SU-DHL-6 (cell line): ENCODE data around the gene PYCARD.
"Not testable (repeated sequence)": the region's sequence is repeated elsewhere in the genome, so short reads cannot be mapped to it uniquely, and the experiment has no call there.

Experiments used
- H2AFZ ChIP-seq: fragments of 200-600 bp; sonication (generic); 2 replicates; pipeline ENCODE4 v1.6.1; 2014; ENCODE audit warnings: low read depth, mild to moderate bottlenecking, moderate library complexity, mixed read lengths, antibody characterized with exemption, low read length; ENCODE audit not compliant: severe bottlenecking
- H3F3A ChIP-seq: fragments of 200-600 bp; shearing (Covaris generic); 2 replicates; pipeline ENCODE4 v1.6.0; 2016; ENCODE audit warnings: antibody characterized with exemption, mild to moderate bottlenecking; ENCODE audit not compliant: insufficient read depth
- H3K27ac ChIP-seq: fragments of 200-600 bp; sonication (generic); 2 replicates; pipeline ENCODE4 v1.5.1; 2016; ENCODE audit warnings: low read depth, mild to moderate bottlenecking, low read length, moderate library complexity, mixed read lengths
- H3K27me3 ChIP-seq: fragments of 200-600 bp; sonication (generic), shearing (Covaris generic); 2 replicates; pipeline ENCODE4 v1.6.0; 2014; ENCODE audit warnings: mild to moderate bottlenecking, low read length
- H3K36me3 ChIP-seq: fragments of 200-600 bp; sonication (generic); 2 replicates; pipeline ENCODE4 v1.6.1; 2014; ENCODE audit warnings: mild to moderate bottlenecking, low read length, mixed read lengths
- H3K4me2 ChIP-seq: fragments of 300-600, 200-600 bp; shearing (Covaris generic), sonication (generic); 2 replicates; pipeline ENCODE4 v1.6.0; 2014; ENCODE audit warnings: low read length, low read depth, mild to moderate bottlenecking; ENCODE audit not compliant: poor library complexity, severe bottlenecking
- H3K4me3 ChIP-seq: fragments of 200-600 bp; sonication (generic); 2 replicates; pipeline ENCODE4 v1.5.1; 2014; ENCODE audit warnings: antibody characterized with exemption, low read length, mild to moderate bottlenecking, mixed read lengths; ENCODE audit not compliant: insufficient read depth, poor library complexity, severe bottlenecking
- H3K79me2 ChIP-seq: fragments of 200-600 bp; sonication (generic); 2 replicates; pipeline ENCODE4 v1.6.1; 2014; ENCODE audit warnings: mild to moderate bottlenecking, low read length, moderate library complexity; ENCODE audit not compliant: insufficient read depth
- H3K9ac ChIP-seq: fragments of 200-600 bp; sonication (generic); 2 replicates; pipeline ENCODE4 v1.7.0; 2014; ENCODE audit warnings: mild to moderate bottlenecking, low read length
- H3K9me2 ChIP-seq: fragments of 200-600 bp; sonication (generic); replicated peaks from 2 replicates; pipeline ENCODE4 v1.6.1; 2014; ENCODE audit warnings: low read length; ENCODE audit not compliant: insufficient read depth
- H3K9me3 ChIP-seq: fragments of 200-600 bp; sonication (generic); 2 replicates; pipeline ENCODE4 v1.6.1; 2014; ENCODE audit warnings: low read length, mixed read lengths; ENCODE audit not compliant: insufficient read depth
- H4K20me1 ChIP-seq: fragments of 200-600 bp; sonication (generic); 2 replicates; pipeline ENCODE4 v1.6.1; 2014; ENCODE audit warnings: low read depth, mild to moderate bottlenecking, antibody characterized with exemption, low read length, moderate library complexity, mixed read lengths
- EZH2phosphoT487 ChIP-seq: fragments of 200-600 bp; sonication (generic), shearing (Covaris generic); conservative IDR thresholded peaks from 2 replicates; pipeline ENCODE4 v1.6.1; 2018; ENCODE audit warnings: mild to moderate bottlenecking, antibody characterized with exemption, low read length, moderate library complexity, mixed read lengths
- TF ChIP-seq, protein P1 (sequence below): fragments of 200-600 bp; sonication (generic); IDR thresholded peaks from one replicate; pipeline ENCODE4 v1.5.1; 2017; ENCODE audit warnings: antibody characterized with exemption, mild to moderate bottlenecking, low read length, moderate library complexity; ENCODE audit not compliant: insufficient read depth, poor library complexity, severe bottlenecking

PYCARD gene

DNA sequence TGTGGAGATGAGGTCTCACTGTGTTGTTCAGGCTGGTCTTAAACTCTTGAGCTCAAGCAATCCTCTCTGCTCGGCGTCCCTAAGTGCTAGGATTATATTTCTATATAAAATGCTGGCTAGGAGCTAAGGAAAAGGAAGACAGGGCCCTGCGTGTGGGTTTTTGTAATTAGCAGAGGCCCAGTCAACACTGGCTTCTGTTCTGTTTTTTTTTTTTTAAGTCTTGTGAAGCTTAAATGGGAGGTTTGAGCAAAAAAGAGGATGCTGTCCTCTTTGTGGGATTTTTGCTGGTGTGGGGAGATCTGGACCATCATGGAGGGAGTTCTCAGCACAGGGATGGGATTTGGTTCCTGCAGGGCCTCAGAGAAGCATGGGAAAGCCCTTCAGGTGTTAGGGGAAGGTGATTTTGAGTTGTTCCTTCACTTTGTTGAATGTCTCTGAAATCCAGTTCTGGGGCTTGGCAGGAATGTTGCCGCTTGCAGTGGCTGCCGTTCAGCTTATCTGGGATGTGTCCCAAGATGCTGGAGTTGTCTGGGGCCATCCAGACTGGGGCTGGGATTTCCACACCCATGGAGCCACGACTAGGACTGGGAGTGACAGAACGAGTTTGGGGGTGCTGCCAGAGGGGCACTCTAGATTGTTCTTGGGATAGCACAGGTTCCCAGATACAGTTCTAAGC is 4.2 kb downstream of the PYCARD start:
- Histone ChIP-seq H3K79me2 (no peaks in the 10 kb centered on the region), H4K20me1 (peaks cover 6% of the 10 kb centered on the region; the same call in 1 of the 2 replicates), H3K27ac (no peak overlapping the region), H3K9ac (no peak overlapping the region), H3K27me3 (no peaks in the 10 kb centered on the region), H2AFZ (no peak overlapping the region), H3K9me3 (no peaks in the 10 kb centered on the region), H3K4me3 (no peak overlapping the region), H3K9me2 (no peaks in the 10 kb centered on the region), H3F3A (peaks cover 70% of the 10 kb centered on the region), H3K4me2 (no peak overlapping the region), H3K36me3 (peaks cover 15% of the 10 kb centered on the region)
- TF ChIP-seq EZH2phosphoT487 = no peak
- TF ChIP-seq, protein P1, sequence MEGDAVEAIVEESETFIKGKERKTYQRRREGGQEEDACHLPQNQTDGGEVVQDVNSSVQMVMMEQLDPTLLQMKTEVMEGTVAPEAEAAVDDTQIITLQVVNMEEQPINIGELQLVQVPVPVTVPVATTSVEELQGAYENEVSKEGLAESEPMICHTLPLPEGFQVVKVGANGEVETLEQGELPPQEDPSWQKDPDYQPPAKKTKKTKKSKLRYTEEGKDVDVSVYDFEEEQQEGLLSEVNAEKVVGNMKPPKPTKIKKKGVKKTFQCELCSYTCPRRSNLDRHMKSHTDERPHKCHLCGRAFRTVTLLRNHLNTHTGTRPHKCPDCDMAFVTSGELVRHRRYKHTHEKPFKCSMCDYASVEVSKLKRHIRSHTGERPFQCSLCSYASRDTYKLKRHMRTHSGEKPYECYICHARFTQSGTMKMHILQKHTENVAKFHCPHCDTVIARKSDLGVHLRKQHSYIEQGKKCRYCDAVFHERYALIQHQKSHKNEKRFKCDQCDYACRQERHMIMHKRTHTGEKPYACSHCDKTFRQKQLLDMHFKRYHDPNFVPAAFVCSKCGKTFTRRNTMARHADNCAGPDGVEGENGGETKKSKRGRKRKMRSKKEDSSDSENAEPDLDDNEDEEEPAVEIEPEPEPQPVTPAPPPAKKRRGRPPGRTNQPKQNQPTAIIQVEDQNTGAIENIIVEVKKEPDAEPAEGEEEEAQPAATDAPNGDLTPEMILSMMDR = no peak

DNA sequence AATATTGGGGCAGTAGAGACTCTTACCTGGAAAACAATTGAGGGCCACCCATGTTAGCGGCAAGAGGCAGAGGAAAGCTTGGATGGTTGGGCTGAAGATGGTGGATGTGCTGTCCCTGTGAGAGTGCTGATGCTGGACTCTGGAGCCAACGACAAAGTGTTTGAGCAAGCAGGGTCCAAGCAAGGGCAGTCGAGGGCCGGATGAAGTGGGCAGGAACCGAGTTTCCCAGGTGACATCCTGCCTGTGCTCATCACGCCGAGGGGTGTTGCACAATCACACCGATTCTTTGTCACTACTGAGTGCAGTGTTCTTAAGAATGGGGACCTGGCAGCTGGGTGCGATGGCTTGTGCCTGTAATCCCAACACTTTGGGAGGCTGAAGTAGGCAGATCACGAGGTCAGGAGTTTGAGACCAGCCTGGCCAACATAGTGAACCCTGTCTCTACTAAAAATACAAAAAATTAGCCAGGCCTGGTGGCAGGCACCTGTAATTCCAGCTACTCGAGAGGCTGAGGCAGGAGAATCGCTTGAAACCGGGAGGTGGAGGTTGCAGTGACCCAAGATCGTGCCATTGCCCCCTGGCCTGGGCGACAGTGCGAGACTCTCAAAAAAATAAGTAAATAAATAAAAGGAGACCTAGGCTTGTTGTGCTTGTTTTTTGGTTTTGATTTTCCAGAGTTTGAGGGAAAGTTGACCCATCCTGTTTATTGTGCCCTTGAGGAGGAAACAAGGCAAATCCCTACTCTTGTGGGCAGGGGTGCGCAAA is 6.1 kb downstream of the PYCARD start:
- Histone ChIP-seq H3K27ac (no peak overlapping the region), H3K4me3 (no peak overlapping the region), H3K36me3 (peaks cover 27% of the 10 kb centered on the region), H3K9ac (no peak overlapping the region), H2AFZ (no peak overlapping the region), H4K20me1 (peaks cover 16% of the 10 kb centered on the region; the same call in 1 of the 2 replicates), H3K27me3 (no peaks in the 10 kb centered on the region), H3K79me2 (no peaks in the 10 kb centered on the region), H3F3A (peaks cover 86% of the 10 kb centered on the region), H3K9me3 (no peaks in the 10 kb centered on the region), H3K9me2 (no peaks in the 10 kb centered on the region), H3K4me2 (no peak overlapping the region)
- TF ChIP-seq, protein P1 = no peak
- TF ChIP-seq EZH2phosphoT487 = no peak

DNA sequence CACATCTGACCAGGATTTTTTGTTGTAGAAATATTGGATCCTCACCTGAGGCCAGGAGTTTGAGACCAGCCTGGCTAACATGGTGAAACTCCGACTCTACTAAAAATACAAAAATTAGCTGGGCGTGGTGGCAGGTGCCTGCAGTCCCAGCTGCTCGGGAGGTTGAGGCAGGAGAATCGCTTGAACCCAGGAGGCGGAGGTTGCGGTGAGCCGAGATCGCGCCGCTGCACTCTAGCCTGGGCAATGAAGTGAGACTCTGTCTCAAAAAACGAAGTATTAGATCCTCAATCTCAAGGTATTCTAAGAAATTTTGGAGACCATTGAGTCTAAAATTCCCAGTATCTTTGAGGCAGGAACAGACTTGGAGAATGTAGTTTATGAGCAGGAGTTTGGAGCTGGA is 6.7 kb downstream of the PYCARD start:
- H3K27ac ChIP-seq, H3K79me2 ChIP-seq, H3K27me3 ChIP-seq, H3K4me2 ChIP-seq, H3K9me3 ChIP-seq, H2AFZ ChIP-seq, H3K9ac ChIP-seq, H3K9me2 ChIP-seq, H3K4me3 ChIP-seq: not testable (repeated sequence)
- Histone ChIP-seq H3K36me3 (peaks cover 33% of the 10 kb centered on the region), H3F3A (peaks cover 83% of the 10 kb centered on the region), H4K20me1 (peaks cover 22% of the 10 kb centered on the region; the same call in 1 of the 2 replicates)

DNA sequence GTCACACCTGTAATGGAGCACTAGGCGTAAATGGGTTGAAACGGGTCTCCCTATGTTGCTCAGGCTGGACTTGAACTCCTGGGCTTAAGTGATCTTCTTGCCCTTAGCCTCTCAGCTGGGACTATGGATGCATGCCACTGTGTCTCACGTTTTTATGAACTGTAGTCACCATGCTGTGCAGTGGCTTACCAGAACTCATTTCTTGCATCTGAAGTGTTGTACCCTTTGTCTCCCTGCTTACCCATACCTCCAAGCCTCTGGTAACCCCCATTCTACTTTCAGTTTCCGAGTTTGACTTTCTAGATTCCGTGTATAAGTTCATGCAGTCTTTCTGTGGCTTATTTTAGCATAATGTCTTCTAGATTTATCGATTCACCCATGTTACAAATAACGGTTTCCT is 7.7 kb downstream of the PYCARD start:
- no peak overlapping the region for H3K9ac ChIP-seq
- H3F3A ChIP-seq = peaks cover 82% of the 10 kb centered on the region
- peaks cover 31% of the 10 kb centered on the region; the same call in 1 of the 2 replicates for H4K20me1 ChIP-seq
- no peak overlapping the region for H3K4me2 ChIP-seq
- H2AFZ ChIP-seq = no peak overlapping the region
- no peak overlapping the region for H3K4me3 ChIP-seq
- no peaks in the 10 kb centered on the region for H3K9me3 ChIP-seq
- H3K36me3 ChIP-seq = peaks cover 42% of the 10 kb centered on the region
- TF ChIP-seq EZH2phosphoT487 = no peak
- TF ChIP-seq, protein P1 = no peak
- peaks cover 5% of the 10 kb centered on the region; the same call in 1 of the 2 replicates for H3K79me2 ChIP-seq
- no peak overlapping the region for H3K27ac ChIP-seq
- H3K27me3 ChIP-seq = no peaks in the 10 kb centered on the region
- H3K9me2 ChIP-seq = no peaks in the 10 kb centered on the region
